Neural progenitor cell (in vitro differentiated cells): ENCODE measurements around the gene IFT81.

Experiments used
- CTCF ChIP-seq: fragments of 200-600 bp; sonication (generic); IDR thresholded peaks from 2 replicates; pipeline ENCODE4 v1.5.1; 2017; ENCODE audit warnings: antibody characterized with exemption, mild to moderate bottlenecking
- EZH2phosphoT487 ChIP-seq: fragments of 200-600 bp; sonication (generic); IDR thresholded peaks from 2 replicates; pipeline ENCODE4 v1.6.1; 2017; ENCODE audit warnings: antibody characterized with exemption

GRCh38 chr12:110159671-110160245 is 35.6 kb downstream of the IFT81 start:
- TF ChIP-seq CTCF (no peak), EZH2phosphoT487 (no peak)
